ENCODE results near the gene ZNF408. TPM values are rescaled to one million over a fixed set of nuclear protein-coding genes. Genes with fewer than 3 reads are reported as not detected.
"Not testable (repeated sequence)": the region's sequence is repeated elsewhere in the genome, so short reads cannot be mapped to it uniquely, and the experiment has no call there.

ZNF408 gene
- total RNA-seq, 1 donor from 2014 or later: 23.0 TPM

GRCh38 chr11:46701078-46701654 lies 335 bp downstream of the ZNF408 start:
- DNase-seq (ENCODE audit: low read depth): no peak
- peak overlapping the region; percentile 69 for H3K4me3 ChIP-seq (ENCODE audit: low read depth, low read length)
- no peak for TF ChIP-seq CTCF (IDR thresholded peaks at IDR 0.05; ENCODE audit: insufficient read depth, low read length, poor library complexity, severe bottlenecking)
- H3K36me3 ChIP-seq (ENCODE audit: control insufficient read depth, insufficient read depth, low read length): peaks cover 1% of the 10 kb centered on the region
- no peaks in the 10 kb centered on the region for H3K27me3 ChIP-seq (ENCODE audit: control insufficient read depth, insufficient read depth, low read length)

- DNase-seq (ENCODE audit: low read depth): no peak
- Histone ChIP-seq H3K4me3 (ENCODE audit: low read depth, low read length) (no peak overlapping the region), H3K36me3 (ENCODE audit: control insufficient read depth, insufficient read depth, low read length) (peaks cover 1% of the 10 kb centered on the region), H3K27me3 (ENCODE audit: control insufficient read depth, insufficient read depth, low read length) (no peaks in the 10 kb centered on the region)
- TF ChIP-seq CTCF (IDR thresholded peaks at IDR 0.05; ENCODE audit: insufficient read depth, low read length, poor library complexity, severe bottlenecking): no peak
Observed at GRCh38 chr11:46705070-46705688, 4.3 kb downstream of the ZNF408 start.

GRCh38 chr11:46706886-46707285 lies 6.1 kb downstream of the ZNF408 start:
- TF ChIP-seq CTCF (IDR thresholded peaks at IDR 0.05; ENCODE audit: insufficient read depth, low read length, poor library complexity, severe bottlenecking): no peak
- no peaks in the 10 kb centered on the region for H3K27me3 ChIP-seq (ENCODE audit: control insufficient read depth, insufficient read depth, low read length)
- H3K4me3 ChIP-seq (ENCODE audit: low read depth, low read length): no peak overlapping the region
- H3K36me3 ChIP-seq (ENCODE audit: control insufficient read depth, insufficient read depth, low read length): peaks cover 1% of the 10 kb centered on the region
- no peak for DNase-seq (ENCODE audit: low read depth)

- H3K36me3 ChIP-seq (ENCODE audit: control insufficient read depth, insufficient read depth, low read length); H3K4me3 ChIP-seq (ENCODE audit: low read depth, low read length); DNase-seq (ENCODE audit: low read depth); H3K27me3 ChIP-seq (ENCODE audit: control insufficient read depth, insufficient read depth, low read length): not testable (repeated sequence)
Observed at GRCh38 chr11:46709351-46709750, 8.5 kb downstream of the ZNF408 start.

GRCh38 chr11:46710821-46711269 lies 10.0 kb downstream of the ZNF408 start:
- TF ChIP-seq CTCF (IDR thresholded peaks at IDR 0.05; ENCODE audit: insufficient read depth, low read length, poor library complexity, severe bottlenecking): no peak
- Histone ChIP-seq H3K4me3 (ENCODE audit: low read depth, low read length) (no peak overlapping the region), H3K27me3 (ENCODE audit: control insufficient read depth, insufficient read depth, low read length) (no peaks in the 10 kb centered on the region), H3K36me3 (ENCODE audit: control insufficient read depth, insufficient read depth, low read length) (no peaks in the 10 kb centered on the region)
- DNase-seq (ENCODE audit: low read depth): peak; percentile 53

GRCh38 chr11:46711303-46711702 lies 10.5 kb downstream of the ZNF408 start:
- no peak for DNase-seq (ENCODE audit: low read depth)
- TF ChIP-seq CTCF (IDR thresholded peaks at IDR 0.05; ENCODE audit: insufficient read depth, low read length, poor library complexity, severe bottlenecking): no peak
- Histone ChIP-seq H3K4me3 (ENCODE audit: low read depth, low read length) (no peak overlapping the region), H3K36me3 (ENCODE audit: control insufficient read depth, insufficient read depth, low read length) (no peaks in the 10 kb centered on the region), H3K27me3 (ENCODE audit: control insufficient read depth, insufficient read depth, low read length) (no peaks in the 10 kb centered on the region)
